ENCODE measurements around the gene RNF26. TPM values are rescaled to one million over a fixed set of nuclear protein-coding genes. Genes with fewer than 3 reads are reported as not detected.
A peak's percentile ranks its signal among the peaks of the same experiment; 100 is the strongest.

RNF26 gene
- total RNA-seq = 14.4 and 19.4 TPM in 2 replicates

DNA sequence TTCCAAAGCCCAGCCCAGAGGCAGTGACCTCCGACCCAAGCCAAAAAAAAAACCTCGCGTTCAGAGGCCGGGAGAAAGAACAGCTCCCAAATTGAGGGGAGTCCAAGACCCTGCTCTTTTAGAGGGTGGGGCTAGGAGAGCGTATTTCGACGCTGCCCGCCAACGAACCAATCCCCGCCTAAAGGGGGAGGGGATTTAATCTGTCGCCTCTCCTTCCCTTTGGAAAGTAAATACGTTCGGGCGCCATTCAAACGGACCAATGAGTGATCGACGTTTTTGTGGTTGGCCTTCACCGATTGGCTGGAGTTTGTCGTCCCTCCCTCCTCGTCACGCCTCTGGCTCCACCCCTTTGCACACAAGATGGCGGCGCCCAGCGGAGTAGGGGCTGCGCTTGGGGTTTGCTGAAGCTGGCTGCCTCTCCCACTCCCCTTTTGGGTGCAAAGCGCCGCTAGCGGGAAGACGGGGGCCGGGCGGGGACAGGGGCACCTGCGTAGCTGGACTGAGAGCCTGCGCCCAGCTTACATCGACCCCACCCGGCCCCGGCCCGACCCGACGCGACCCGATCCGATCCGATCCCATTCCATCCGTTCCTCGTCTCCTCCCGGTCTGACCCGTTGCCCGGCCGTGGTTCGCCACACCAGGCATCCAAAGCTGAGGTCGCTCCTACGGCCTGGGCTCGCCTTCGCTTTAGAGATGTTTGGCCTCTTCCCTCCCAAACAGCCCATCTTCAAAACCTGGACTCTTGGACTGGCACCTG is at the start of gene RNF26:
RNF26 (plus strand) TSS at position 354 of the 757 bp plus-strand sequence. CDS start 596 bp downstream, outside the sequence.
- DNase-seq (ENCODE audit: extremely low read depth, low read depth, low spot score) = peak; percentile 95

DNA sequence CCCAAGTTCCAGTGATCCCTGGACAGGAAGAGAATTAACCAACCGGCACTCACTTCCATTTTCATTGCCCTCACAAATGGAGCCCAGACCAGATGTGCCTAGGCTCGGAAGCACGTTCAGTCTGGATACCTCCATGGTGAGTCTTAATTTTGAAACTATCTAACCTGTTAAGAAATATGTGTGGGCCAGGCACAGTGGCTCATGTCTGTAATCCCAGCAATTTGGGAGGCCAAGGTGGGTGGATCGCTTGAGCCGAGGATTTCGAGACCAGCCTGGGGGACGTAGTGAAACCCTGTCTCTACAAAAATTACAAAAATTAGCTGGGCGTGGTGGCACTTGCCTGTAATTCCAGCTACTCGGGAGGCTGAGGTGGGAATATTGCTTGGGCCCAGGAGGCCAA is 48.9 kb upstream of the RNF26 start:
- DNase-seq (ENCODE audit: extremely low read depth, low read depth, low spot score) = no peak

DNA sequence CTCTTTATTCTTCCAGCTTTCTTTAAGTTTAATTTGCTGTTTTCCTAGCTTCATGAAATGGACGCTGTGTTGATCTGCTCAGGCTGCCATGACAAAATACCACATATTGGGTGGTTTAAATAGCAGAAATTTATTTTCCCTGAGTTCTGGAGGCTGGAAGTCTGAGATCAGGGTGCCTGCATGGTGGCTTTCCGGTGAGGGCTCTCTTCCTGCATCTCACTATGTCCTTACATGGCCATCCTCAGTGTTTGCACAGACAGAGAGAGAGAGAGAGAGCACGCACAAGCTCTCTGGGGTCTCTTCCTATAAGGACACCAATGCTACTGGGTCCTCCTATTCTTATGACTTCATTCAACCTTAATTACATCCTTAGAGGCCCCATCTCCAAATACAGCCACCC is 46.1 kb upstream of the RNF26 start:
- no peak for DNase-seq (ENCODE audit: extremely low read depth, low read depth, low spot score)

DNA sequence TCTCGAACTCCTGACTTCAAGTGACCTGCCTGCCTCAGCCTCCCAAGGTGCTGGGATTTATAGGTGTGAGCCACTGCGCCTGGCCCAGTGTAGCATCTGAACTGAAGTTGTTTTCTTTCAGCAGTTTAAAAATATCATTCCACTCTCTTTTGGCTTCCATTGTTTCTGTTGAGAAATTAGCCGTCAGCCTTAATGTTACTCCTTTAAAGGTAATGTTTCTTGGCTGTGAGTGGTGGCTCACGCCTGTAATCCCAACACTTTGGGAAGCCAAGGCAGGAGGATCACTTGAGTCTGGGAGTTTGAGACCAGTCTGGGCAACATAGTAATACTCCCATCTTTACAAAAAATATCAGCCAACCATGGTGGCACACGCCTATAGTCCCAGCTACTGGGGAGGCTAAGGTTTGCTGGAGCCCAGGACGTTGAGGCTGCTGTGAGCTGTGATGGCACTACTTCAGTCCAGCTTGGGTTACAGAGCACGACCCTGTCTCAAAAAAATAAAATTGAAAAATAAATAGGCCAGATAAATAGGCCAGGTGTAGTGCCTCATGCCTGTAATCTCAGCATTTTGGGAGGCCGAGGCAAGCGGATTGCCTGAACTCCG is 43.3 kb upstream of the RNF26 start:
- DNase-seq (ENCODE audit: extremely low read depth, low read depth, low spot score) = no peak

DNA sequence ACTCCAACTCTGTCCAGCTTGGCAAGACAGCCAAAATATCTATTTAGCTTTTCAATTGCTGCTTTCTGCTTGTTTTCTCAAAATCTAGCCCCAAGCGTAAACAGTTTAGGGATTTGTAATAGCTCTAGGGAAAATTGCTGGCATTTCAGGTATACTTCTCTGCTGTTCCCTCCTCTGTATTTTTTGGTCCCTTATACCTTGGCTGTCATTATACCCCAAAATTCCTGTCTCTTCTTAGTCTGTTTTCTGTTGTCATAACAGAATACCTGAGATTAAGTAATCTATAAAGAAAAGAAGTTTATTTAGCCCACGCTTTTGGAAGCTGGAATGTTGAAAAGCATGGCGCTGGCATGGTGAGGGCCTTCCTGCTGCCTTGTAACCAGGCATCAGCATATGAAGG is 40.9 kb upstream of the RNF26 start:
- no peak for DNase-seq (ENCODE audit: extremely low read depth, low read depth, low spot score)

DNA sequence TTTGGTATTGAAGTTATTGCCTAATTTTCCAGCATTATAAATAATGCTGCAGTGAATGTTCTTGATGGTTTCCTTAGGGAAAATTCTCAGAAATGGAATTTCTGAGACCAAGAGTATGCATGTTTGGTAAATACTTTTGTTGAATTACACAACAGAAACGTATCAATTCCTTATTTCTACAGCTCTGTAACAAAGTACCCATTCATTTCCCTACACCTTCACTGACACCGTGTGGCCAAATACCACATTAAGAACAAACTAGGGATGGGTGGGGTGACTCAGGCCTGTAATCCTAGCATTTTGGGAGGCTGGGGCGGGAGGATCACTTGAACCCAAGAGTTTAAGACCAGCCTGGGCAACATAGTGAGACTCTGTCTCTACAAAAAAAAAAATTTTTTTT is 39.1 kb upstream of the RNF26 start:
- DNase-seq (ENCODE audit: extremely low read depth, low read depth, low spot score) = no peak

DNA sequence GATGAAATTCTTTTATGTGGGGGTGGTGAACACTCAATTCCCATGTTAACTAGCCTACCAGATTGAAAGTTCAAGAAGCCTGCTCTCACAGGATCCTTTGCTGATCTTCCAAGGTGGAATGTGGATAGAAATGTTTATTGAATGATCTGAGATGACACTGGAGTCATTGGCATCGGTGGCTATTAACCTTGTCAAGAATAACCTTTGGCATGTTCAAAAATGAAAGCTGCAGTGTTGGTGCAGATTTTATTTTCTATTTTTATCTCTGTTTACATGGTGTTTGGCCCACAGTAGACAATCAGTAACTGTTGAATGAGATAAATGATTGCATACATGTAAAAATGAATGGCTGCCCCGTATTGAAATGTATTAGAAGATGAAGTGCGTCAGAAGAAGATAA is 36.4 kb upstream of the RNF26 start:
- no peak for DNase-seq (ENCODE audit: extremely low read depth, low read depth, low spot score)

DNA sequence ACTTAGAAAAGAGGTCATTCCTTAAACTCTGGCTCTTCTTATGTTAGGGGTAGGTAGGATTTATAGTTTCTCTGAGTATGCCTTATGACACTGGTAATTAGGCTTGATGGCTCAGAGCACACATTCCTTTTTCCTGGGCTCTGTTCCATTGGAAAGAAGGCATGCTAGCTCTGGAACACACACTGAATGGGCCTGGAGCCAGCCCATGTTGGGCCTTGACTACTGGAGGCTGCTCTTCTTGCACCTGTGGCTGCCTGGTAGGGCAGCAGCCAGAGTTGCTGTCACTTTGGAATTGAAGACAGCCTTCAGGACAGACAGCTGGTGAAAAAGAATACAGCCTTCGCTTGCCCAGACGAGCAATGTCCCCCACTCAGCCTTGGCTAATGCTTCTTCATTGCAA is 35.6 kb upstream of the RNF26 start:
- DNase-seq (ENCODE audit: extremely low read depth, low read depth, low spot score) = no peak

DNA sequence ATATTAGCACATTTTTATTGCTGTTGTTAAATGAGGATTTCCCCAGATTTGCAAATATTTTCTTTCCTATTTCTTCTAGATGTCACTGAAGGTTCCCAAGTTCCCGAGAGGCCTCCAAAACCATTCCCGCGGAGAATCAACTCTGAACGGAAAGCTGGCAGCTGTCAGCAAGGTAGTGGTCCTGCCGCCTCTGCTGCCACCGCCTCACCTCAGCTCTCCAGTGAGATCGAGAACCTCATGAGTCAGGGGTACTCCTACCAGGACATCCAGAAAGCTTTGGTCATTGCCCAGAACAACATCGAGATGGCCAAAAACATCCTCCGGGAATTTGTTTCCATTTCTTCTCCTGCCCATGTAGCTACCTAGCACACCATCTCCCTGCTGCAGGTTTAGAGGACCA is 34.9 kb upstream of the RNF26 start:
- DNase-seq (ENCODE audit: extremely low read depth, low read depth, low spot score) = no peak

DNA sequence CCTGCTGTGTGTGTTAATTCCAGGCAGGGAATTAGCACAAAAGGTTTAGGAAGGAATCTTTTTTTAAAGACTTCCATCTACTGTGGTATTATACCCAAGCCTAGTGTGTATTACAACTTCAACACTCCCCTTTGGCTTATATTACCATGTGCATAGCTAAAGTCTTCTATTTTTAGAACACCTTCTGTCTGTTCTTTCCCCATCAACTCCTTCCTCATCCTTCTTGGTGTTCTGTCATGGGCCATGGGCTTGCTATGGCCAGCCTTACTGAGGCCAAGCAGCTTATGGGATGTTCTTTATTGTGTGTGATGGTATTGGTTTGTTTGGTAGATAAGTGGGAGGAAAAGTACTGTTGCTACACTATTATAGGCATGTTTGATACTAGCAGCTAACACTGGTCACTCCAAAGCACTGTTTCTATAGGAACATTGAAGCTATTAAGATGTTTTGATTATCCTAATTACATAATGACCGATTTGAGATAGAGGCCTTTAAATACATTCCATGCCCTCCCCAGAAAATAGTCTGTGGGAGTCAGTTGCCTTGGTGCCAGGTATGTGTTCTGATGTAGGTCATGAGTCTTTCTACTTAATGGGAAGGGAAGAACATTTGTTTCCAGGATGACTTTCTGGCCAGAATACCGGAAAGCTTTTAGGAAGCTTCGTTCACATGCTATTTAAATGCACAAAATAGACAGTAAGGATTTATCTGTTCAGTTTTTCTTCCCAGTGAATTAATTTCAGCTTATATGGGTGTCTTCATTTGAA is 33.9 kb upstream of the RNF26 start:
- DNase-seq (ENCODE audit: extremely low read depth, low read depth, low spot score) = no peak

DNA sequence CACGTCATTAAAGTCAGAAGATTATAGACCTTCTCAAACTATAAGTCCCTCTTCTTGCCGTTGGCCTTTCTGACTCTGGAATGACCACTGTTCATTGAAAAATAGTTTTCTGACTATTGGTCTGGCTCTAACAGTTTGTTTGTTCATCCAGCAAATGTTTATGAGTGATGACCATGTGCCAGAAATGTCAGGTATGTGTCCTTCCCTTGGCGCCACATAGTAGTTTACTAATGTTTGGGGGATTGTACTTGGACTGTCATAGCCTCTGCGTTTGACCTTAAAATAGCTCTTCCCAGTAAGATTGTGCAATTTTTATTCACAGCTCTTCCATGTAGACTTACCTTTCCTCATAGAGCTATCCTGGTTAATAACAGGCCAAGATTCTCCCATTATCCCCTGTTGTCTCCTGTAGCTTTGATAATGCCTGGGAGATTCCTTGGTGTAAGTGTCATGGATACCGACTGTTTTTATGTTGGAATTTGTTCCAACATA is 31.1 kb upstream of the RNF26 start:
- no peak for DNase-seq (ENCODE audit: extremely low read depth, low read depth, low spot score)

DNA sequence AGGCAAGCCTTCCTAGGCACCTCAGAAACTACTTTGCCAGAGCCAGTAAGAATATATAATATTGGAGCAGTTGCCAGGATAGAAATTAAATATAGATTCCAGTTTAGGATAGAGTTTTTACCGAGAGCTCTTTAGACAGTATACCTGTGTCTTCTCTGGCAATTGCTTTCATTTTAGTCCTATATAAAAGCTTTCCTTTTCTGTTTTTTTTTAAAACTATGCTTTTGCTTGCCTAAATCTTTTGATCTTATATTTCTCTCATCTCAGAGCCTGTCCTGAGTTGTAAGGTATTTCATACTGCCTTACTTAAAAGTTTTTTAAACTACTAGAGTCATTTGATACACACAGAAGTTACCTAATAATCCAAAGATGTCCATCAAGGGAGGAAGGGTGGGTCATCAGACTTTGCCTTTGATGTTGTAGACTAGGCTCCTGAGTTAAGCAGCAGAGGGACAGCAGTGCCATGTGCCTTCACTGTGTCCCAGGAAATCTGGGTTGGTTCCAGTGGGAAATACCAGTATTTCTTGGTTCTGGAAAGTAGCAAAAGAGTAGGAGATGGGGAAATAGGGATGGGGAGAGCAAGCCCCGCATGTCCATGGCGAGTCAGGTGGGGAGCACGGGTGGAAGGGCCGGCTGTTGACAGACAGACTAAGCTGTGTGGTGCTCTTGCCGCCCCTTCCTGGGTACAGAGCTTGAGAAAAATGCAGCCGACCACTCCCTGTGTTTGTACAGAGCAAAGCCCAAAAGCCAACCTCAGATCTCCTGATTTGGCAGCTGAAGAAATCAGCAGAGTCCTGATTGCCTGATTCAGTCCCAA is 28.6 kb upstream of the RNF26 start:
- no peak for DNase-seq (ENCODE audit: extremely low read depth, low read depth, low spot score)

DNA sequence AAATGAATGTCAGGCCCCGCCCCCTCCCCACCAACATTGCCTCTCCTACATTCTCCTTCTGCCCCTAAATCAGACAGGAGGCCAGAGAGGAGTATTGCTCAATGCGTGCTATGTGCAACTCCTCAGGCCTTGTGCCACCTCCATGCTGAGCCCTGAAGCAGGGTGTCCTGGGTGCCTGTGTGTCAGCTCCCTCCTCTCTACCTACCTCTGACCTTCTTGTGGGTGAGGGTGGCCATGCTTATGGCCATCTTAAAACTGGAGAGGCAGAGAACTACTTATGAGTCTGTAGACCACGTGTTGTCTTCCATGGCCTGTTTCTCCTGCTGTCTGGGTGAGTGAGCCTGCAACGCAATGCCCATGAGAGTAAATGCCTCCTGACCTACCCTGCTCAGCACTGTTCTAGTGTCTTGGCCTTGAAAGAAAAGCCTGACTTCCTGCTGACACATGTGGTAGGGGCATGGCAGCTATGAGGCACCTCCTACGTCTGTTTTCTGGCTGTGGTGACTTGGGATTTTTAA is 27.9 kb upstream of the RNF26 start:
- DNase-seq (ENCODE audit: extremely low read depth, low read depth, low spot score) = no peak

DNA sequence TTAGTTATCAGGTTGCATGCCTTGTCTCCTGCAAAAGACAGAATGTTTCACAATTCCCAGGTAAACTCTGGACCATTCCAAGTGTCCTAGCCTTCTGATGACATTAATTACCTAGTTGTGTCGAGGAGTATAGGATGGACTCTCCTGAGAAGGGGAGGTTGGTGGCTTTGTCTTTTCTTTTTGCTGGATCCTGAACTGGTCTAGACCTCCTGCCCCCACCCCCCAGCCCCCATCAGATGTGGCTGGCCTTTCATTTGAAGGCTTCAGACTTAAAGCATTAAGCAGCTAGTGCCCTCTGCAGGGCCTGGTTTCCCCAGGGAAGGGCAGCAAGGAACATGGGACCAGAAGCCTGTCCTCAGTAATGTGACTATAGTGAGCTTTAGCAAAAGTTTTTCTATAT is 27.1 kb upstream of the RNF26 start:
- DNase-seq (ENCODE audit: extremely low read depth, low read depth, low spot score) = no peak

DNA sequence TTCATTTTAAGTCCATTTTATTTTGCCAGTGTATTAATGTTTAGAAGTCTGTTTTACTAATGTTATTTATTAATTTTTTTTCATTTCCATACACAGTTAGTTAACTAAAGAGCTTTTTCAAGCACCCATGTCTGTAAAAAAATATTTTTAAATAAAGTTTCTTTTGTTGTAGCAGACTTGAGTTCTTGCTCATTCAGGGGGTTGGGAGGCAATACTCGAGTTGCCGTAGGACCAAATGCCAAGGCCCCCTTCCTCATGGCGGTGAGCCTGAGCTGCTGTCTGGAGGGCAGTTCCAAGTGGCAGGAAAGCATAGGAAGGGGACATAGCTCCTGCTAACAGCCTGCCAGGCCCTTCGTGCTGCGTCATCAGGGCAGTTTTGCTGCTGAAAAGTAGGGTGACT is 26.4 kb upstream of the RNF26 start:
- no peak for DNase-seq (ENCODE audit: extremely low read depth, low read depth, low spot score)

DNA sequence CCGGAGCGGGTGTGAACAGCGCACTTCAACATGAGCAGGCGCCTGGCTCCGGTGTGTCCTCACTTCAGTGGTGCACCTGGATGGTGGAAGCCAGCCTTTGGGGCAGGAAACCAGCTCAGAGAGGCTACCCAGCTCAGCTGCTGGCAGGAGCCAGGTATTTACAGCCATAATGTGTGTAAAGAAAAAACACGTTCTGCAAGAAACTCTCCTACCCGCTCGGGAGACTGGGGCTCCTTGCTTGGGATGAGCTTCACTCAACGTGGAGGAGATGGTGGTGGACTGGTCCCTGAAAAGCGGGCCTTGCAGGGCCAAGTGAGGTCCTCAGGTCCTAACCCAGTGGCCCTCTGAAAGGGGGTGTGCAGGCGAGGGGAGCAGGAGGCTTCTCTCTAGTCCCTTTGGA is 24.9 kb upstream of the RNF26 start:
- DNase-seq (ENCODE audit: extremely low read depth, low read depth, low spot score) = no peak

DNA sequence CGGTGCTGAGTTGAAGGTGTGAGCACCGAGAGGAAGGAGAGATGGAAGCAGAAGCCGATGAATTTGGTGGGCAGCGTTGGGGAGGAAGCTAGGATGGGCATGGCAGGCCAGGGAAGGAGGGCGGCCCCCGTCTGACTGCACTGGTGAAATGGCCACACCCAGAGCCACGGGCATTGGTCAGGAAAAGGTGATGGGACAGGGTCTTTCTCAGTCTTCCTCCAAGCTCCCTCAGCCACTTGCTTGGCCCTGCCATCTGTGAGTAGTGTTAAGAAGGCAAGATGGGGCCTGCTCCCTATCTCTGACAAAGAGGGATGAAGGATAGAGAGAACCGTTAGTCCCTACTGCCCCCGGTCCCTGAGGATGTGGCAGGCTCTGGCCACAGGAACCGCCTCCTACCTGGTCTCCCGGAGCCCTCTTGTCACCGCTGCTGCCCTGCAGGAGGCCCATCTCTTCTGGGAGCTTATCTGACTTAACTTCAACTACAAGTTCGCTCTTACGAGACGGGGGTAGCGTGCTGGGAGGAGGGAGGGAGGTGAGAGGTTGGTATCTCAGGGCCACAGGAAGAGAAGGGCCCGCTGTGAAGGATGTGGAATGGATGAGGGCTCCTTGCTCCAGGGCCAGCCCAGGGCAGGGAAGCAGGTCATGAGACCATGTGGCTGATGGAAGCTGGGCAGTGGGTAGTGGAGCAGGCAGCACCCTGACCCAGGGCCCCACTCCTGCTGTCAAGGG is 24.2 kb upstream of the RNF26 start:
- DNase-seq (ENCODE audit: extremely low read depth, low read depth, low spot score) = no peak

DNA sequence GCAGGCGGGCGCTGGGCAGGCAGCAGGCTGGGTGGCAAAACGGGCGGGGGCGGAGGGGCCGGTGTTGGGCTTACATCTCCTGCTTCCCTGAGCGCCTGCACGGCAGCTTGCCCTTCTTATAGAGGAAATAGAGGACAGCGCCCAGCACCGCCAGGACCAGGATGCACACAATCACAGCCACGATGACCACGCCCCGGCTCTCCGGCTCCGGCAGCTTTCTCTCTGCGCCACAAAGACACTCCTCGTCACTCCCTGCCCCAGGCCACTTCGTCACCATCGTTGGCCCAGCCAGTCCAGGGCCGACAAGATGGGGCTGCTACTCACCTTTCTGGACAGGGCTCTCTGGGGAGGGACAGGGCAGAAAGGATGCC is 23.7 kb upstream of the RNF26 start:
- DNase-seq (ENCODE audit: extremely low read depth, low read depth, low spot score) = no peak

DNA sequence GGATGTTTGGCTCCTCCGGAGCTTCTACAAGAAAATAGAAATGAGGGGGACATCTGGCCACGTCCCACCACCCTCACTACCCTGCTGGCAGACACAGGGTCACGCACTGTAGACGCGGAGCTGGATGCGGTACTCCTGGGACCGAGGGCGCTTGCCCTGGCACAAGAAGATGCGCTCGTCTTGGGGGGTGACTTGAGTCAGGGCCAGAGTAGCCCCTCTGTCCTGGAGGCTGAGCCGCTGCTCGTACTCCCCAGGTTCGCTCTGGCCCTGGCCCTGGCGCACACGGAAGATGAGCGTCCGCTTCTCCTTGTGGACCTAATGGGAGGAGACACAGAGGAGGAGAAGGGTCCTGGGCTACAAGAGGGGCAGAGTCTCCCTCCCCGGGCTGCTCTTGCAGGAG is 19.6 kb upstream of the RNF26 start:
- DNase-seq (ENCODE audit: extremely low read depth, low read depth, low spot score) = no peak
